Measurements from ENCODE around the gene INTS14. TPM values are rescaled to one million over a fixed set of nuclear protein-coding genes. Genes with fewer than 3 reads are reported as not detected.

The INTS14 gene
- total RNA-seq, 1 experiment from 2014 or later: 28.3 TPM

DNA sequence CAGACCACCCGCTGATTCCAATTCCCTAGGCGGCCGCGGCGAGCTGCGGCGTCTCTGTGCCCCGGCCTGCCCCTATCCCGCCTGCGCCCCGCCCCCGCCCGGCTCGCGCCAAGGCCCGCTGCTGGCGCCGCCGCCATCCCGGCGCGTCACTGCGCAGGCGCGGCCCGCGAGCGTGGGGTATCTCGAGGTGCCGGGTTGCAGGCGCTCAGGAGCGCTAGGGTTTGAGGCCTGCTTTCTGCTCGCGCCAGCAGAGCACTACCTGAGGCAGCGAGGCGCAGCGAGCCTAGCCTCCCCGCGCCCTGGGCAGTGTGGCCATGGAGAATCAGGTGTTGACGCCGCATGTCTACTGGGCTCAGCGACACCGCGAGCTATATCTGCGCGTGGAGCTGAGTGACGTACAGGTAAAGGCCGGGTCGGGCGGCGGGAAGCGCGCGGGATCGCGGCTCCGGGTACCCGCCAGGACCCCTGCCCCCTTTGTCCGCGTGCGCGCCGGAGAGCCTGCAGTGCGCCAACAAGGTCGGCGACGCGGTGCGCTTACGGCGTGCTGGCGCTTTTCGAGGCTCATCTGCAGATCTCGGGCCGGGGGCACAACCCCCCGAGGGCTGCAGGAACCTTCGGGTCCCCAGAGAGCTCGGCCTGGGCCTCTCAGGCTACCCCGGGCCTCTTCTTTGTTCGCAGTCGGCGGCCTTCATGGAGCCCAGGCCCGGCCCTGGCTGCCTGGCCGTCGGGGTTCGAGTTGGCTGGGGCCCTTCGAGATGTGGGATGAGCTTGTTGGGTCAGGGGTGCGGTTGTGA lies 80.4 kb downstream of the INTS14 start, which contains the start of gene HACD3 (continued):
- TF ChIP-seq, protein P1, sequence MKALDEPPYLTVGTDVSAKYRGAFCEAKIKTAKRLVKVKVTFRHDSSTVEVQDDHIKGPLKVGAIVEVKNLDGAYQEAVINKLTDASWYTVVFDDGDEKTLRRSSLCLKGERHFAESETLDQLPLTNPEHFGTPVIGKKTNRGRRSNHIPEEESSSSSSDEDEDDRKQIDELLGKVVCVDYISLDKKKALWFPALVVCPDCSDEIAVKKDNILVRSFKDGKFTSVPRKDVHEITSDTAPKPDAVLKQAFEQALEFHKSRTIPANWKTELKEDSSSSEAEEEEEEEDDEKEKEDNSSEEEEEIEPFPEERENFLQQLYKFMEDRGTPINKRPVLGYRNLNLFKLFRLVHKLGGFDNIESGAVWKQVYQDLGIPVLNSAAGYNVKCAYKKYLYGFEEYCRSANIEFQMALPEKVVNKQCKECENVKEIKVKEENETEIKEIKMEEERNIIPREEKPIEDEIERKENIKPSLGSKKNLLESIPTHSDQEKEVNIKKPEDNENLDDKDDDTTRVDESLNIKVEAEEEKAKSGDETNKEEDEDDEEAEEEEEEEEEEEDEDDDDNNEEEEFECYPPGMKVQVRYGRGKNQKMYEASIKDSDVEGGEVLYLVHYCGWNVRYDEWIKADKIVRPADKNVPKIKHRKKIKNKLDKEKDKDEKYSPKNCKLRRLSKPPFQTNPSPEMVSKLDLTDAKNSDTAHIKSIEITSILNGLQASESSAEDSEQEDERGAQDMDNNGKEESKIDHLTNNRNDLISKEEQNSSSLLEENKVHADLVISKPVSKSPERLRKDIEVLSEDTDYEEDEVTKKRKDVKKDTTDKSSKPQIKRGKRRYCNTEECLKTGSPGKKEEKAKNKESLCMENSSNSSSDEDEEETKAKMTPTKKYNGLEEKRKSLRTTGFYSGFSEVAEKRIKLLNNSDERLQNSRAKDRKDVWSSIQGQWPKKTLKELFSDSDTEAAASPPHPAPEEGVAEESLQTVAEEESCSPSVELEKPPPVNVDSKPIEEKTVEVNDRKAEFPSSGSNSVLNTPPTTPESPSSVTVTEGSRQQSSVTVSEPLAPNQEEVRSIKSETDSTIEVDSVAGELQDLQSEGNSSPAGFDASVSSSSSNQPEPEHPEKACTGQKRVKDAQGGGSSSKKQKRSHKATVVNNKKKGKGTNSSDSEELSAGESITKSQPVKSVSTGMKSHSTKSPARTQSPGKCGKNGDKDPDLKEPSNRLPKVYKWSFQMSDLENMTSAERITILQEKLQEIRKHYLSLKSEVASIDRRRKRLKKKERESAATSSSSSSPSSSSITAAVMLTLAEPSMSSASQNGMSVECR (CRISPR knock-in tag; IDR thresholded peaks at IDR 0.05; ENCODE audit: borderline replicate concordance): peak; percentile 94
- TF ChIP-seq, protein P2, sequence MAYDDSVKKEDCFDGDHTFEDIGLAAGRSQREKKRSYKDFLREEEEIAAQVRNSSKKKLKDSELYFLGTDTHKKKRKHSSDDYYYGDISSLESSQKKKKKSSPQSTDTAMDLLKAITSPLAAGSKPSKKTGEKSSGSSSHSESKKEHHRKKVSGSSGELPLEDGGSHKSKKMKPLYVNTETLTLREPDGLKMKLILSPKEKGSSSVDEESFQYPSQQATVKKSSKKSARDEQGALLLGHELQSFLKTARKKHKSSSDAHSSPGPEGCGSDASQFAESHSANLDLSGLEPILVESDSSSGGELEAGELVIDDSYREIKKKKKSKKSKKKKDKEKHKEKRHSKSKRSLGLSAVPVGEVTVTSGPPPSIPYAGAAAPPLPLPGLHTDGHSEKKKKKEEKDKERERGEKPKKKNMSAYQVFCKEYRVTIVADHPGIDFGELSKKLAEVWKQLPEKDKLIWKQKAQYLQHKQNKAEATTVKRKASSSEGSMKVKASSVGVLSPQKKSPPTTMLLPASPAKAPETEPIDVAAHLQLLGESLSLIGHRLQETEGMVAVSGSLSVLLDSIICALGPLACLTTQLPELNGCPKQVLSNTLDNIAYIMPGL (CRISPR knock-in tag; IDR thresholded peaks at IDR 0.05): peak; percentile 77
- TF ChIP-seq ETV6 (CRISPR knock-in tag; IDR thresholded peaks at IDR 0.05): peak; percentile 97
- no peak for TF ChIP-seq OVOL2 (CRISPR knock-in tag; IDR thresholded peaks at IDR 0.05; ENCODE audit: borderline replicate concordance)
- no peak for TF ChIP-seq ZNF396 (CRISPR knock-in tag; IDR thresholded peaks at IDR 0.05; ENCODE audit: borderline replicate concordance)
- TF ChIP-seq, protein P3, sequence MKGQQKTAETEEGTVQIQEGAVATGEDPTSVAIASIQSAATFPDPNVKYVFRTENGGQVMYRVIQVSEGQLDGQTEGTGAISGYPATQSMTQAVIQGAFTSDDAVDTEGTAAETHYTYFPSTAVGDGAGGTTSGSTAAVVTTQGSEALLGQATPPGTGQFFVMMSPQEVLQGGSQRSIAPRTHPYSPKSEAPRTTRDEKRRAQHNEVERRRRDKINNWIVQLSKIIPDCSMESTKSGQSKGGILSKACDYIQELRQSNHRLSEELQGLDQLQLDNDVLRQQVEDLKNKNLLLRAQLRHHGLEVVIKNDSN (CRISPR knock-in tag; IDR thresholded peaks at IDR 0.05): peak; percentile 67
- TF ChIP-seq ZNF138 (CRISPR knock-in tag; conservative IDR thresholded peaks at IDR 0.05): peak; percentile 53; the same call in 1 of the 2 replicates
- TF ChIP-seq, protein P4, sequence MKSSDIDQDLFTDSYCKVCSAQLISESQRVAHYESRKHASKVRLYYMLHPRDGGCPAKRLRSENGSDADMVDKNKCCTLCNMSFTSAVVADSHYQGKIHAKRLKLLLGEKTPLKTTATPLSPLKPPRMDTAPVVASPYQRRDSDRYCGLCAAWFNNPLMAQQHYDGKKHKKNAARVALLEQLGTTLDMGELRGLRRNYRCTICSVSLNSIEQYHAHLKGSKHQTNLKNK (CRISPR knock-in tag; IDR thresholded peaks at IDR 0.05): no peak
- TF ChIP-seq, protein P5, sequence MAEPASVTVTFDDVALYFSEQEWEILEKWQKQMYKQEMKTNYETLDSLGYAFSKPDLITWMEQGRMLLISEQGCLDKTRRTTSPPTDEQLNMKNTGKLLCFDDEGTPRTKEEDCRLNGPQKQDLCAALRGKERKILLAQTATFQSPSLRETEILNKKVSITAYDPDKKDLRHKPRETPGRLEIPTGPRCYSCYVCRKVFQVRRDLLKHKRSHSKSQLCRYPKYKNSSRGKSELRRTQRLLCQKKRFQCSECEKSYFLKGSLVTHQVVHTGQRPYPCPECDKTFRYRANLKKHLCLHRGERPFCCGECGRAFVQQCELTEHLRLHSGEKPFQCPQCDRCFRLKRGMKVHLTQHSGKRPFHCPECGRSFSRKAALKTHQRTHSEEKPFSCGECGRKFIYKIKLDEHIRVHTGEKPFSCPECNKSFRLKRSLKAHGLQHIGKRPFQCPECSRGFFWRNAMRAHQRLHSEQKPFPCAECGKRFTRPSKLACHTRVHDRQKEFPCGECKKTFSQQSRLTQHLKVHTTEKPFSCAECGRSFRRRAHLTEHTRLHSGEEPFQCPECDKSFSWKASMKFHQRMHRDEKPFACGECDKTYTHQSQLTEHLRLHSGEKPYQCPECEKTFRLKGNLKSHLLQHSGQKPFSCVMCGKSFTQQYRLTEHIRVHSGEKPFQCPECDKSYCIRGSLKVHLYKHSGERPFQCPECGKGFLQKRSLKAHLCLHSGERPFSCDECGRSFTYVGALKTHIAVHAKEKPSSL (CRISPR knock-in tag; conservative IDR thresholded peaks at IDR 0.05): no peak
- TF ChIP-seq, protein P6, sequence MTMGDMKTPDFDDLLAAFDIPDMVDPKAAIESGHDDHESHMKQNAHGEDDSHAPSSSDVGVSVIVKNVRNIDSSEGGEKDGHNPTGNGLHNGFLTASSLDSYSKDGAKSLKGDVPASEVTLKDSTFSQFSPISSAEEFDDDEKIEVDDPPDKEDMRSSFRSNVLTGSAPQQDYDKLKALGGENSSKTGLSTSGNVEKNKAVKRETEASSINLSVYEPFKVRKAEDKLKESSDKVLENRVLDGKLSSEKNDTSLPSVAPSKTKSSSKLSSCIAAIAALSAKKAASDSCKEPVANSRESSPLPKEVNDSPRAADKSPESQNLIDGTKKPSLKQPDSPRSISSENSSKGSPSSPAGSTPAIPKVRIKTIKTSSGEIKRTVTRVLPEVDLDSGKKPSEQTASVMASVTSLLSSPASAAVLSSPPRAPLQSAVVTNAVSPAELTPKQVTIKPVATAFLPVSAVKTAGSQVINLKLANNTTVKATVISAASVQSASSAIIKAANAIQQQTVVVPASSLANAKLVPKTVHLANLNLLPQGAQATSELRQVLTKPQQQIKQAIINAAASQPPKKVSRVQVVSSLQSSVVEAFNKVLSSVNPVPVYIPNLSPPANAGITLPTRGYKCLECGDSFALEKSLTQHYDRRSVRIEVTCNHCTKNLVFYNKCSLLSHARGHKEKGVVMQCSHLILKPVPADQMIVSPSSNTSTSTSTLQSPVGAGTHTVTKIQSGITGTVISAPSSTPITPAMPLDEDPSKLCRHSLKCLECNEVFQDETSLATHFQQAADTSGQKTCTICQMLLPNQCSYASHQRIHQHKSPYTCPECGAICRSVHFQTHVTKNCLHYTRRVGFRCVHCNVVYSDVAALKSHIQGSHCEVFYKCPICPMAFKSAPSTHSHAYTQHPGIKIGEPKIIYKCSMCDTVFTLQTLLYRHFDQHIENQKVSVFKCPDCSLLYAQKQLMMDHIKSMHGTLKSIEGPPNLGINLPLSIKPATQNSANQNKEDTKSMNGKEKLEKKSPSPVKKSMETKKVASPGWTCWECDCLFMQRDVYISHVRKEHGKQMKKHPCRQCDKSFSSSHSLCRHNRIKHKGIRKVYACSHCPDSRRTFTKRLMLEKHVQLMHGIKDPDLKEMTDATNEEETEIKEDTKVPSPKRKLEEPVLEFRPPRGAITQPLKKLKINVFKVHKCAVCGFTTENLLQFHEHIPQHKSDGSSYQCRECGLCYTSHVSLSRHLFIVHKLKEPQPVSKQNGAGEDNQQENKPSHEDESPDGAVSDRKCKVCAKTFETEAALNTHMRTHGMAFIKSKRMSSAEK (CRISPR knock-in tag; IDR thresholded peaks at IDR 0.05; ENCODE audit: borderline replicate concordance): no peak
- TF ChIP-seq CREB1 (CRISPR knock-in tag; IDR thresholded peaks at IDR 0.05): no peak
- peak; percentile 97 for TF ChIP-seq KAT7 (CRISPR knock-in tag; IDR thresholded peaks at IDR 0.05; ENCODE audit: borderline replicate concordance)
- TF ChIP-seq, protein P7, sequence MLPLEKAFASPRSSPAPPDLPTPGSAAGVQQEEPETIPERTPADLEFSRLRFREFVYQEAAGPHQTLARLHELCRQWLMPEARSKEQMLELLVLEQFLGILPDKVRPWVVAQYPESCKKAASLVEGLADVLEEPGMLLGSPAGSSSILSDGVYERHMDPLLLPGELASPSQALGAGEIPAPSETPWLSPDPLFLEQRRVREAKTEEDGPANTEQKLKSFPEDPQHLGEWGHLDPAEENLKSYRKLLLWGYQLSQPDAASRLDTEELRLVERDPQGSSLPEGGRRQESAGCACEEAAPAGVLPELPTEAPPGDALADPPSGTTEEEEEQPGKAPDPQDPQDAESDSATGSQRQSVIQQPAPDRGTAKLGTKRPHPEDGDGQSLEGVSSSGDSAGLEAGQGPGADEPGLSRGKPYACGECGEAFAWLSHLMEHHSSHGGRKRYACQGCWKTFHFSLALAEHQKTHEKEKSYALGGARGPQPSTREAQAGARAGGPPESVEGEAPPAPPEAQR (CRISPR knock-in tag; IDR thresholded peaks at IDR 0.05): no peak
- TF ChIP-seq, protein P8, sequence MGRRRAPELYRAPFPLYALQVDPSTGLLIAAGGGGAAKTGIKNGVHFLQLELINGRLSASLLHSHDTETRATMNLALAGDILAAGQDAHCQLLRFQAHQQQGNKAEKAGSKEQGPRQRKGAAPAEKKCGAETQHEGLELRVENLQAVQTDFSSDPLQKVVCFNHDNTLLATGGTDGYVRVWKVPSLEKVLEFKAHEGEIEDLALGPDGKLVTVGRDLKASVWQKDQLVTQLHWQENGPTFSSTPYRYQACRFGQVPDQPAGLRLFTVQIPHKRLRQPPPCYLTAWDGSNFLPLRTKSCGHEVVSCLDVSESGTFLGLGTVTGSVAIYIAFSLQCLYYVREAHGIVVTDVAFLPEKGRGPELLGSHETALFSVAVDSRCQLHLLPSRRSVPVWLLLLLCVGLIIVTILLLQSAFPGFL (CRISPR knock-in tag; IDR thresholded peaks at IDR 0.05; ENCODE audit: borderline replicate concordance): 0 out of 2 replicates have a peak, but pooled peaks have one; percentile 72
- no peak for TF ChIP-seq NR1H2 (CRISPR knock-in tag; IDR thresholded peaks at IDR 0.05)
- TF ChIP-seq ZNF263 (CRISPR knock-in tag; IDR thresholded peaks at IDR 0.05; ENCODE audit: low read depth): no peak
- TF ChIP-seq RORB (CRISPR knock-in tag; IDR thresholded peaks at IDR 0.05): no peak
- TF ChIP-seq CREM (CRISPR knock-in tag; IDR thresholded peaks at IDR 0.05): peak; percentile 54; the same call in 1 of the 2 replicates
